GM18867 (cell line): ENCODE measurements around the gene HNRNPH3.

Experiments
- ATAC-seq: cut with Tn5 transposase; IDR thresholded peaks from one replicate; pipeline ENCODE4 v1.9.1; 2021; ENCODE audit warnings: mild to moderate bottlenecking, moderate library complexity; ENCODE audit not compliant: unreplicated experiment

The HNRNPH3 gene

GRCh38 chr10:68330852-68331454 is 911 bp upstream of the HNRNPH3 start:
- ATAC-seq, result no peak

DNA sequence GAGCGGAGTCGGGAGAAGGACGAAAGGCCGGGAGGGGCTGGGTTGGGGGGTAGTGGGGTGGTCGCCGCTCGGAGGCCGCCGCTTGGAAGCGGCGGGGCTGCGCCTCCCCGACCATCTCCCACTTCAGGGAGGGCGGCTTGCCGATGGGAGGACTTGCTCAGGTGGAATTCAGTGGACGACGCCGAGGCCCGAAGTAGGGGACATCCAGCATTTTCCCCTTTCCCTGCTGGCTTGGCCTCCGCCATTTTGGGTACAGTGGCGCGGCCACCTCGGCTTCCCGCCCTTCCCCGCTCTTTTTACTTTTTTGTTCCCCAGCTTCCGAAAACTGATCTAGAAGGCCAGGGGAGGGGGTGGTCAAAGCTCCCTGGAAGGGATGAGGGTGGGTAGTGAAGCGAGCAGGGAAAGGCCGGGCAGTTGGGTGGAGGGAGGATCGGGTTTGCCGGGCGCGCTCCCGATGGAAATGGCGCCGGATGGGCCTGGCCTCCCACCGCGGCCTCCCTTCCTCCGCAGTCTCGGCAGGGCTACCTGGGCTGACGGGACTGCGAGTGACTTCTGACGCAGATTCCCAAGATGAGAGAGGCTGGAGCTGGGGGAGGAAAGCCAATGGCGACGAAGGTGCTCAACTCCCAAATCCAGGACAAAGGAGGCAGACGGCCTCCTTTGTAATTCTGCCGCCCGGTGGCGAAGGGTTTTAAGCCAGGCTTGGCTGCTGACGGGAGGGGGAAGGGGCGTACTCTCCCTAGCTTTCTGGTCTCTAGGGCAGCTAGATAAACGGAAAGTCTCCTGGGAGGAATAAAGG is 594 bp downstream of the HNRNPH3 start, which contains the start of gene PBLD:
Gene PBLD, minus strand, starts transcription at position 670 of the 799 bp plus-strand sequence. CDS start 26,084 bp downstream, outside the sequence.
- ATAC-seq, result peak; percentile 20

GRCh38 chr10:68333058-68333395 is 1.2 kb downstream of the HNRNPH3 start:
- no peak for ATAC-seq

- ATAC-seq, result no peak
Measured at GRCh38 chr10:68333440-68334431, 1.9 kb downstream of the HNRNPH3 start.

- ATAC-seq, result no peak
Measured at GRCh38 chr10:68334672-68335467, 3.0 kb downstream of the HNRNPH3 start.

GRCh38 chr10:68336754-68337351 is 5.0 kb downstream of the HNRNPH3 start:
- no peak for ATAC-seq

DNA sequence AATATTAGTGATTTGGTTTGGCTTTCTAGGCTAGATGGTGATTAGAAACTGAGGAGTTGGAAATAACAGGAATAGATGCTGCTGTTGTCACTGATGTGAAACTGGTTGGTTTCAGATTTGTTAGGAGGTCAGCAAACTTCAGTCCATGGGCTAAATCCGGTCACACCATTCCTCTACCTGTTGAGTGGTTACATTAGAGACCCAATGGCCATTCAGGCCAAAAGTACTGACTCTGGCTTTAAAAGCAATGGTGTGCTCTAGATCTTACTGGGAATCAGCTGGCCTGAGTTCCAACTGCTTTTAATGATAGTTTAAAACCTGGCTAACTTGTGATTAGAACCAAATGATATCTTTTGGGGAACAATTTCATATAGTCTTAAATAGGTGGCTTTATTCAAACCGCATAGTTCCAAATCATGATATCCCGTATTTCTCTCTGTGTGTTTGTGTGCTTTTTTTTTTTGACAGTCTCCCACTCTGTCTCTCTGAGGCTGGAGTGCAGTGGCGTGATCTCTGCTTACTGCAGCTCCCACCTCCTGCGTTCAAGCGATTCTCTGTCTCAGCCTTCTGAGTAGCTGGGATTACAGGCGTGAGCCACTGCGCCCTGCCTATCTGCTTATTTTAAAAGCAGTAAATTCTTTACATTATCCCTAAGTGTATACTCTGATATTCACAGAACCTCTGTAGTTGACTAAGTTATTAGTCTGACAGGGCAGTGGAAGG is 8.7 kb downstream of the HNRNPH3 start:
- ATAC-seq, result no peak

DNA sequence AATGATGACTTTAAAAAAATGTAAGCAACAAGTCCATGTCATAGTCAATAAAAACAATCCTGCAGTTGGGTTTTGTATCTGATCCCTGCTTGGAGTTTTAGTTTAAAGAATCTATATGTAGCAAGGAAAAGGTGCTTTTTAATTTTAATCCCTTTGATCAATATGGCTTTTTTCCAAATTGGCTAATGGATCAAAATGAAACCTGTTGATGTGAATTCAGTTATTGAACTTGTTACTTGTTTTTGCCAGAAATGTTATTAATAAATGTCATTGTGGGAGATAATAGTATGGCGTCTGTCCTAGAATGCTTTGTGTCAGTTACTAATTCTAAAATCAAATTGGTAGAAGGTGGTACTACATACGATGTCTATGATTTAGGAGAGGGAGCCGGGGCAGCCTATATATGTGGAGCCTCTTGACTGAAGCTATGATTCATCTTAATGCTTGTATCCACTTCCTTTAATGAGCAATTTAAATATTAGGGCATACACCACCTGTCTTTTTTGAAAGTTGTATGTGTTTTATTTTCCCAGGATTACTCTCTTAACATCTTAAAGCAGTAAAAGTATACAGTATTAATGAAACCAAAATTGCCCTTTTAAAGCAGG is 11.1 kb downstream of the HNRNPH3 start:
- ATAC-seq, result no peak

DNA sequence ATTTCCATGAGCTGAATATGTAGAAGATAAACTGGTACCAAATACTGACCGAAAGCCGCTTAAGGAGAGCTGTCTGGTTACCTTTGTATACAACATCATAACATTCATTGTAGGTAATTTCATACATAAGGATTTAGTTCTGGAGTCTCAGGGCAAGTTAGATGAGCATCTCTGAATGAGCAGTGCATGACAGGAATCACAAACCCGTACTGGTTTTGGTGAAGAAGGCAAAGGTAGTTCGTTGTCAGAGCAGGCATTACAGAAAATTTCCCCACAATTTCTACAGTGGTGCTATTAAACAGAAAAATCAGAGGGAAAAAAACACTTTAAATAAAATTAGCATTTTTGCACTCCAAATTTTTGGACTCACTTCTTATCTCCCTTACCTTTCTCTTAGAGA is 13.8 kb downstream of the HNRNPH3 start:
- ATAC-seq, result no peak

- ATAC-seq, result no peak
Measured at GRCh38 chr10:68346774-68347173, 14.9 kb downstream of the HNRNPH3 start.

DNA sequence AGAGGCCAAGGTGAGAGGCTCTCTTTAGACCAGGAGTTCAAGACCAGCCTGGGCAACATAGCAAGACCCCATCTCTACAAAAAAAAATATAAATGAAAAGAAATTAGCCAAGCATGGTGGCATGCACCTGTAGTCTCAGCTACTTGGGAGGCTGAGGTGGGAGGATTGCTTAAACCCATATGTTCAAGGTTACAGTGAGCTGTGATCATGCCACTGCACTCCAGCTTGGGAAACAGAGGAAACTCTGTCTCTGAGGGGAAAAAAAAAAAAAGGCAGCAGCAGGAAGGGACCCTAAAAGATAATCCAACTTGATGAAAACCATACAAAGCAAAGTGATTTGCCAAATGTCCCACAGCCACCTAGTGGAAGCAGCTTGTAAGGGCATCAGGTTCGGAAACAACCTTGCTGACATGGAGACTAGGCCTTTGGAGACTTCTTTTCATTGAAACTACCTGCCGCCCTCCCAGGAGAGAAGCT is 16.4 kb downstream of the HNRNPH3 start:
- ATAC-seq, result no peak

DNA sequence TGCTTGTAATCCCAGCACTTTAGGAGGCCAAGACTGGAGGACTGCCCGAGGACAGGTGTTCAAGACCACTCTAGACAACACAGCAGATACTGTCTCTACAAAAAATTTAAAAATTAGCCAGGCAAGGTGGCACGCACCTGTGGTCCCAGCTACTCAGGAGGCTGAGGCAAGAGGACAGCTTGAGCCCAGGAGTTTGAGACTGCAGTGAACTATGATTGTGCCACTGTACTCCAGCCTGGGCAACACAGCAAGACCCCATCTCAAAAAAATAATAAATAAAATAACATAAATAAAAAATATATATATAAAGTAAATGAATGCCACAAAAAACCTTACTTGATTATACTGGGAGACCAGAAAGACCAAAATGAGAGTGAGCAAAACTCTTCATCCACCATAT is 21.7 kb downstream of the HNRNPH3 start:
- no peak for ATAC-seq

DNA sequence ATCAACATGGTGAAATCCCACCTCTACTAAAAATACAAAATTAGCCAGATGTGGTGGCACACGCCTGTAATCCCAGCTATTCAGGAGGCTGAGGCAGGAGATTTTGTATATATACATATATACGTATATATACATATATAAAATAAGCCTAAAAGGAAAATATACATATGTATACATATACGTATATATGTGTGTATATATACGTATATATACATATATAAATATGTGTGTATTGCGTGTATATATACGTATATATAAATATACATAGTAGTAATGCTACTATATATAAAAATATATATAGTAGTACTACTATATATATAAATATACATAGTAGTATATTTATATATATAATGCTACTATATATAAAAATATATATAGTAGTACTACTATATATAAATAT is 27.3 kb downstream of the HNRNPH3 start:
- ATAC-seq, result no peak

GRCh38 chr10:68362590-68362989 is 30.7 kb downstream of the HNRNPH3 start:
- no peak for ATAC-seq

GRCh38 chr10:68364101-68364886 is 32.4 kb downstream of the HNRNPH3 start:
- ATAC-seq, result no peak

- no peak for ATAC-seq
Measured at GRCh38 chr10:68365611-68366010, 33.7 kb downstream of the HNRNPH3 start.

DNA sequence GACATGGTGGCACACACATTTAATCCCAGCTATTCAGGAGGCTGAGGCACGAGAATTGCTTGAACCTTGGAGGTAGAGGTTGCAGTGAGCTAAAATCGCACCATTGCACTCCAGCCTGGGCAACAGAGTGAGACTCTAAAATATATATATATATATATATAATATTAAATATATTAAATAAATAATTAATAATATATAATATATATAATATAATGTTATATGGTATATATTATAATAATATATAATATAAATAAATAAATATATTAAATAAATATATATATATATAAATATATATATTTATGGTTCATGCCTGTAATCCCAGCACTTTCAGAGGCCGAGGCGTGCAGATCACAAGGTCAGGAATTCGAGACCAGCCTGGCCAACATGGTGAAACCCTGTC is 34.7 kb downstream of the HNRNPH3 start:
- ATAC-seq, result no peak

DNA sequence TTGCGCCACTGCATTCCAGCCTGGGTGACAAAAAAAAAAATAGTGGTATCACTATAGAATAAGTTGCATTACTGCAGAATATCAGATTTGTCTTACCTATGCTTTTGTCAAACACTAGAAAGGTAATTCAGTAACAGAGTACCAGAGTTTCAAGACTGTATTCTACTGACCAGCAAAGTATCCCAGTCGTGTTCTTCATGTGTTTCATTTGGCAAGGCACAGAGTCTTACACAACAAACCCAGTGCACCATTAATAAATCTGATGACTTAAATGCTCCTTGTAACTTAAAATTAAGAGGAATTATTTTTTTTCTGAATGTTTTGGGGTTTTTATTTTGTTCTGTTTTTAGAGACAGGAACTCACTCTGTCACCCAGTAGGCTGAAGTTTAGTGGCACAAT is 35.3 kb downstream of the HNRNPH3 start:
- no peak for ATAC-seq
